KOPT-K1 (cell line): ENCODE measurements around the gene ALG14.
"Not testable (repeated sequence)": the region's sequence is repeated elsewhere in the genome, so short reads cannot be mapped to it uniquely, and the experiment has no call there.

Experiments used
- H3K27ac ChIP-seq: fragments of 200-600 bp; sonication (generic); 2 replicates; pipeline ENCODE4 v1.5.1; 2016; ENCODE audit warnings: antibody characterized with exemption, mild to moderate bottlenecking, low read depth, low read length; ENCODE audit not compliant: poor library complexity, severe bottlenecking
- H3K36me3 ChIP-seq: fragments of 200-600 bp; sonication (generic); 2 replicates; pipeline ENCODE4 v1.5.1; 2017; ENCODE audit warnings: antibody characterized with exemption, mild to moderate bottlenecking, low read length, moderate library complexity; ENCODE audit not compliant: insufficient read depth
- H3K9me3 ChIP-seq: fragments of 200-600 bp; sonication (generic); 2 replicates; pipeline ENCODE4 v1.5.1; 2017; ENCODE audit warnings: antibody characterized with exemption, low read length, mild to moderate bottlenecking; ENCODE audit not compliant: insufficient read depth, poor library complexity, severe bottlenecking

ALG14 gene

DNA sequence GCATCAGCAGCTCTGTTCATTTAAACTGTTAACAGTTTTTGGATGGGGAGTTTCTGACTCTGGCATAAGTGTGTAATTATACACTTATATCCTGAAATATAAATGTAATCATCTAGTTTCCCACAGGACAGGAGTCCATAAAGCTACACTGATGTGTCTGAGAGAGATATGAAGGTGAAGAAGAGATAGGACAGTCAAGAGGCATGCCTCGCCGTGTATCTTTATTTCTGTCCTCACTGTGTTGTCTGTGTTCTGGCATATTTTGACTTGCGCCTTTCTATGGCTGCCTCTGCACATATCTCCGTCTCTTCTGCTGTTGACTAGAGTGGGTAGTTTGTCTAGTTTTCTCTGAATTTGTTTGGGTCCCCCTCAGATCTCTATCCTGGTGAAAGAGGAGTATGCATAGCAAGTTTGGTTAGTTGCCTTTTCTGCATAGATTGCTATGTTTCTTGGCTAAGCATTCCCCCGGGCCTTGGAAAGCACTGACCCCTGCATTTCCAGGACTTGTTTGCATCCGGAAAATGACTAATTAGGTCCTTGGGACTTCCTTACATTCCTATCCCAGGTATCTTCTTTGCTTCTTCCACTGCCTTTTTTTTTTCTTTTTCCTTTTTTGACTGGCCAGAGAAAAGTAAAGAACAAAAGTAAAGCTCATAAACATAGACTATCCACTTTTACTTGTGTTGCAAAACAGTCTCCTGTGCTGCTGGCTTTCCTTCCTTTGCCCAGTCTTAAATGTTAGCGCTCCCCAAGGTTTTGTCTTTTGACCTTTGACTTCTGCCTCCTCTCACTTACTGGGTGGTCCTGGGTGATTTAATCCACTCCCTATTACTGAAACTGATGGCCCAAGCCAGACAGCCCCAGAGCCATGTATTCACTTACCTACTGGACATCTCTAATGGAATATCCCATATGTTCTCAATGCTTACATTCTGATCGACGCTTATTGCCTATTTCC is 118.2 kb downstream of the ALG14 start:
- H3K36me3 ChIP-seq, result no peaks in the 10 kb centered on the region
- H3K27ac ChIP-seq, result no peak overlapping the region
- H3K9me3 ChIP-seq, result no peaks in the 10 kb centered on the region

DNA sequence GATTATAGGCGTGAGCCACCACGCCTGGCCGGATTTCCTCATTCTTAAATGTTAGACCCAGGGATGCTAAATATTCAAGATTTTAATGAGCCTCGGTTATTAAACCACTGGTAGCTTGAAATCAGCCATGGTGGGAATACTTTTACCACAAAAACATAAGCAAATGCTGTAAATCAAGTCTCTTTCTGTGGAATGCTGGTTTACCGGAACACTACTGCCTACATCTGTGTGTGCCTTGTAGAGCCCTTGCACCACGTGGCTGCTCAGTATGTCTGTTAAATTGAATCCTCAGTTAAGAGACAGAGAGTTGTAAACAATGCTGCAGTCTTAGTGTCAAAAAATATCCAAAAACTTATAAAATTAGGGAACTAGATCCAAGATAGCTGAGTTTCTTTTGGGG is 119.0 kb downstream of the ALG14 start:
- no peaks in the 10 kb centered on the region for H3K9me3 ChIP-seq
- no peak overlapping the region for H3K27ac ChIP-seq
- H3K36me3 ChIP-seq, result no peaks in the 10 kb centered on the region

GRCh38 chr1:94953107-94953506 is 119.6 kb downstream of the ALG14 start:
- no peak overlapping the region for H3K27ac ChIP-seq
- H3K9me3 ChIP-seq, result no peaks in the 10 kb centered on the region
- no peaks in the 10 kb centered on the region for H3K36me3 ChIP-seq

- no peaks in the 10 kb centered on the region for H3K9me3 ChIP-seq
- no peak overlapping the region for H3K27ac ChIP-seq
- H3K36me3 ChIP-seq, result no peaks in the 10 kb centered on the region
Observed at GRCh38 chr1:94952539-94952938, 120.2 kb downstream of the ALG14 start.

DNA sequence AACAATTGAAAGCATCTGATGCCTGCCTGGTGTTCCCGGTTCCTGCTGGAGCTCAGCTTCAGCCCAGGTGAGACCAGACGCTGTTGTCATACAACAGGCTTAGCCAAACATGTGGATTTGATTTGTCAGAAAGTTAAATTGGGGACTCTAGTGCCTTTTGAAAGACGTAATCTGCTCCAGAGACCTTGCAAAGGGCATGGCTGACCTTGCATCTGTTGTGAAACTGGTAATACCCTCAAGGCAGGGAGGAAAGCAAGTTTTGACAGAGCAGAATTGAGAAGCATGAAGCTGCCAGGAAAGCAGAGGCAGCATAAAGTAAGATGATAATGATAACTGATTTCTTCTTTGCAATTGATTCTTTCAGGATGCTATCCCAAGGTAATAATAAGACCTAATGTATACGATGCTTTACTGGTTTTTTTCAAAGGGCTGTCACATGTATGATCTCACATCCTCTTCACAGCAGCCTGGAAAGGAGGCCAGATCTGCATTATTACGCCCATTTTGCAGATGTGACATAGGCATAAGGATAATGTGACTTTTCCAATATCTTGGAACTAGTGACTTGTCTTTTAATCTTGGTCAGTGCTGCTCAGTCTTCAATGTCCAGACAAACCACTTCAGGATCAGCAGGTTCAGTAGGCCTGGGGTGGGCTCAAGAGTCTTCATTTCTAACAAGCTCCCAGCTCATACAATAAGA is 121.1 kb downstream of the ALG14 start:
- Histone ChIP-seq H3K27ac (no peak overlapping the region), H3K9me3 (no peaks in the 10 kb centered on the region), H3K36me3 (no peaks in the 10 kb centered on the region)

DNA sequence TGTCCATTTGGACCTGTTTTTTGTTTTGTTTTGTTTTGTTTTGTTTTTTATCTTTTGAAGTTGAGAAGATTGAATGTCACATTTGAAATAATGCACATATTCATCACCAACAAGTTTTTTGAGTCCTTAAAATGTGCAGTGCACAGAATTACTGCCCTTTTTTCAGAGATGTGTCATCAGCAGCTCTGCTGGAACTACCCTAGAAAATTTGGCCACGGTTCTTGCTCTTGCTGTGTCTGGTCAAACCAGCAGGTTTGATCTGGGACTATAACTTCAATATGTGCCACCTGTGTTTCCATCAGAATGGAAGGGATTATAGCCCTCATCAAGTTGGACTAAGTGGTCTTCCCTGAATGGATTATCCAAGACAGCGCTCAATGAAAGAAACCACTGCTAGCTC is 121.7 kb downstream of the ALG14 start:
- no peaks in the 10 kb centered on the region for H3K9me3 ChIP-seq
- no peak overlapping the region for H3K27ac ChIP-seq
- H3K36me3 ChIP-seq, result no peaks in the 10 kb centered on the region

- H3K27ac ChIP-seq, result no peak overlapping the region
- H3K9me3 ChIP-seq, result no peaks in the 10 kb centered on the region
- no peaks in the 10 kb centered on the region for H3K36me3 ChIP-seq
Observed at GRCh38 chr1:94949681-94950661, 122.8 kb downstream of the ALG14 start.

DNA sequence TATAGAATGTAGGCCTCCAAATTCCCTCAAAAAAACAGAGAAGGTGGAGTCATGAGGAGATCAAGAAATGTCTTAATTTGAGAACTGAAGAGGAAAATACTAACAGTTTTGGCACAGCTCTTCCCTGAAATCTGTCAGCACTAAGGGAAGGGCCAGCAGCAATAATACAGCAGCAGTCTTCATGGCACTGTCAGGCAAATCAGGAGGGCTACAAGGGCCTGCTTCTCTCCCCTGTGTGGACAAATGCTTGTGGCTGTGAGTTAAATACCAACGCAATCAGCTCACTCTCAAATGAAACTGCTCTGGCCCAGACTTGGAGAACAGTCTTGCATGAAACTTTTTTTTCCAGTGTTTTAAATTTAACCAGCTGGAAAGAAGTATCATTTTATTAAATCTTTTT is 125.3 kb downstream of the ALG14 start:
- no peak overlapping the region for H3K27ac ChIP-seq
- no peaks in the 10 kb centered on the region for H3K9me3 ChIP-seq
- H3K36me3 ChIP-seq, result no peaks in the 10 kb centered on the region

DNA sequence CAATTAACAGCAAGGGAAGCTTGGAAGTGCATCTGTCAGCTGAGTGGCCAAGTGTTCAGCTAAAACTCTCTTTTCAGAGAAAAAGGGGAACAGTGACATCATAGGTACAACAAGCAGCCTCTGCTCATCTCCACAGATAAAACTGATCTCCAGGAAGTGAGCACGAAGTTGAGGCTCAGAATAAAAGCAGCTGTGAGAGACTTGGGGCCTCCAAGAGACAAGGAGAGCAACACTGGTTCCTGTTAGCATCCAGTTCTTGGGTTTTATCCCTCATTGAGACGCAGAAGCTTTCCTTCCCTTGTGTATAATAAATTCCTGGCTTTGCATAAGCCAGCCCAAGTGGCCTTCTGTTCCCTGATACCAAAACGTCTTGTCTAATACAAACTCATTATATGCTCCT is 125.9 kb downstream of the ALG14 start:
- Histone ChIP-seq H3K27ac (no peak overlapping the region), H3K9me3 (no peaks in the 10 kb centered on the region), H3K36me3 (no peaks in the 10 kb centered on the region)

DNA sequence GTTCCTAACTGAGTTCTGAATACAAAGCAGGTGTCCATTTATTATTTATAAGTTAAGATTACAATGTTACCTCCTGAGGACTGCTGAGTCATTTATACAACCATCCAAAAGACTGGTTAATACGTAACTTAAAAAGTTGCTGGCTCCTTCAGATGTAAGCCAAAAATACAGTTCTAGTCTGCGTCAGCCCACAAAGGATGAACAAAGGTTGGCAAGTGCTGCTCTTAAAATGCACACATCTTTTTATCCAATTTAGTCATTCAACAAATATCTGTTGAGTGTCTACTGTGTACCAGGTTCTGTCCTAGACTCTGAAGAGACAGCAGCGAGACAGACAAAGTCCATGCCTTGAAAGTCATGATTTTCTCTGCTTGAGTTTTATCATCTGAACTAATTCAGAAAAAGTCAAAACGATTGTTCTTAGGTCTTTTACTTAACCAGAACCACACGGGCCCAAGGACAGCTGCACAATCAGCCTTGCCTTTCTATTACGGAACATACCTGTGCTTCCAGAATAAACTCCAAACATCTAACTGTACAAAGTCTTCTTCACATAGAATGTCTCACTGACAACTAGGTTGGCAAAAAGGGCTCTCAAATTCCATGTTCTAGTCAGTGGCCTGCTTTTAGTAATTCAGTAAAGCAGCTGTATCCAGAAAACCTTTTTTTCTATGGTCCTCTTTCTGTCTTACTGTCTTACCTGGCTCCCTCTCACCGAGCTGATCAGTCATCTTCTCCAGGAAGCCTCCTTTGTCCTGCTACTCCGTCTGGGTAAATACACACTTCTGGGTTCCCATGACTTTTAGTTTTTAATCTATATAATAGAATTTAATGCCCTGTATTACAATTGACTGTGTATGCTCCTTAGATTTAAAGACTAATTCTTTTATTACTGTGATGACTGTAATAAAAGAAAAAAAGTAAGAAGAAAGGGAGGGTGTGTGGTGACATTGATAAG is 130.3 kb downstream of the ALG14 start:
- Histone ChIP-seq H3K9me3 (no peaks in the 10 kb centered on the region), H3K27ac (no peak overlapping the region)

GRCh38 chr1:94941480-94941879 is 131.3 kb downstream of the ALG14 start:
- H3K36me3 ChIP-seq, H3K27ac ChIP-seq, H3K9me3 ChIP-seq: not testable (repeated sequence)

More for the DNA sequence above, 130.3 kb downstream of the ALG14 start:
- no peaks in the 10 kb centered on the region for H3K36me3 ChIP-seq

DNA sequence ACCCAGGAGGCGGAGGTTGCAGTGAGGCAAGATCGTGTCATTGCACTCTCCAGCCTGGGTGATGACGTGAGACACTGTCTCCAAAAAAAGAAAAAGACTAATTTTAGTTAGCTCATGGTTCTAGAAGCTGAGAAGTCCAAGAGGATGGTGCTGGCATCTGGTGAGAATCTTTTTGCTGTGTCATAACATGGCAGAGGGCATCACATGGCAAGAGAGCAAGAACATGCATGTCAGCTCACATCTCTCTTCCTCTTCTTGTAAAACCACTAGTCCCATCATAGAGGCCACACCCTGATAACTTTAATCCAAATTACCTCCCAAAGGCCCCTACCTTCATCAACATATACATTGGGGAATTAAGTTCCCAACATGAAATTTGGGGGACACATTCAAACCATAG is 132.0 kb downstream of the ALG14 start:
- no peak overlapping the region for H3K27ac ChIP-seq
- no peaks in the 10 kb centered on the region for H3K36me3 ChIP-seq
- no peaks in the 10 kb centered on the region for H3K9me3 ChIP-seq

GRCh38 chr1:94937820-94938219 is 134.9 kb downstream of the ALG14 start:
- Histone ChIP-seq H3K27ac (no peak overlapping the region), H3K9me3 (no peaks in the 10 kb centered on the region)

More at GRCh38 chr1:94937820-94938219, 134.9 kb downstream of the ALG14 start:
- no peaks in the 10 kb centered on the region for H3K36me3 ChIP-seq
